ENCODE results near the gene NEDD9. TPM values are rescaled to one million over a fixed set of nuclear protein-coding genes. Genes with fewer than 3 reads are reported as not detected.

Gene NEDD9
- total RNA-seq, 1 experiment from 2014 or later: 0.17 TPM

DNA sequence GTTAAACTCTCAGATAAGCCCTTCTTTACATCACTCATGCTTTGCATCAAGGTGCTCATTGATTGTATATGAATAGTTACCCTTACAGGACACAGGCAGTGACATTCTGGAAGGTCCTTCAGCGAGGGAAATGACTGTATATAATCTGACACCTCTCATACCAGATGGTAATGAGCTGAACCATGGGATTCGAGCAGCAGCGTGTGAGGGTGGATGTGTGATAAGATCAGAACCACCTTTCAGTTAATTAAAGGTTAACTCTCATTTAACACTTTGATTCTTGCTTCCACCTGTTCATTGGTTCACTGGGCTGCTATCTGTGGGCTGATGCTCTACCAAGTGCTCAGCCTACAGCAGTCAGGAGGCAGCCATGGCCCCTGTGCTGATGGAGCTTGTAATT is 24.2 kb downstream of the NEDD9 start:
- ChIA-PET RAD21 (ENCODE audit: low non-redundant PET in 1 of 2, low total read pairs in 2 of 2, uncharacterized antibody in 2 of 2, unreplicated experiment in 2 of 2) (no interaction called here), POLR2A (no interaction called here), CTCF (no interaction called here)
- Histone ChIP-seq H3K9me3 (ENCODE audit: control insufficient read depth in 1 of 2, insufficient read depth in 1 of 2, low read depth in 1 of 2, low read length in 2 of 2) (no peaks in the 10 kb centered on the region), H3K4me3 (replicated peaks in 1 of 2; ENCODE audit: low read depth in 1 of 2, low read length in 2 of 2) (no peak overlapping the region), H3K9ac (ENCODE audit: low read length) (no peak overlapping the region), H2AFZ (ENCODE audit: low read depth, low read length, poor library complexity, severe bottlenecking) (no peak overlapping the region), H3K9me2 (ENCODE audit: insufficient read depth) (no peaks in the 10 kb centered on the region), H4K20me1 (ENCODE audit: insufficient read depth) (no peaks in the 10 kb centered on the region), H3K4me1 (ENCODE audit: control insufficient read depth in 1 of 2, insufficient read depth in 2 of 2, low read length in 2 of 2) (peaks cover 0 to 10% of the 10 kb centered on the region in 2 experiments; a peak in 1 of 4 replicates), H3K27me3 (ENCODE audit: insufficient read depth, low read length) (no peaks in the 10 kb centered on the region), H3K27ac (ENCODE audit: low read depth, low read length) (no peak overlapping the region), H3K79me2 (ENCODE audit: insufficient read depth, low read length) (no peaks in the 10 kb centered on the region), H3K36me3 (ENCODE audit: control insufficient read depth in 1 of 2, insufficient read depth in 2 of 2, low read length in 2 of 2) (no peaks in the 10 kb centered on the region), H3K4me2 (ENCODE audit: low read length) (no peak overlapping the region)
- intact Hi-C loops (cut with micrococcal nuclease): no loop called here
- DNase-seq (ENCODE audit: low read depth, low spot score): no peak
- no TSS peak for BruUV-seq (replicated peaks)
- ATAC-seq: no peak
- TF ChIP-seq CEBPB (IDR thresholded peaks at IDR 0.05; ENCODE audit: low read depth) (no peak), EZH2 (IDR thresholded peaks at IDR 0.05) (no peak), CBX3 (IDR thresholded peaks at IDR 0.05; ENCODE audit: low read depth) (no peak), POLR2A (IDR thresholded peaks at IDR 0.05; ENCODE audit: borderline replicate concordance, extremely low read depth, insufficient read depth, insufficient read length) (no peak), POLR2AphosphoS5 (IDR thresholded peaks at IDR 0.05; ENCODE audit: low read depth, low read length) (no peak), YY1 (IDR thresholded peaks at IDR 0.05; ENCODE audit: extremely low read depth, insufficient replicate concordance, low read depth, low read length) (no peak), EGR1 (IDR thresholded peaks at IDR 0.05; ENCODE audit: low read depth) (no peak), FOSL1 (IDR thresholded peaks at IDR 0.05; ENCODE audit: low read depth) (no peak), RAD21 (IDR thresholded peaks at IDR 0.05; ENCODE audit: low read depth) (no peak)
- TF ChIP-seq, protein P1, sequence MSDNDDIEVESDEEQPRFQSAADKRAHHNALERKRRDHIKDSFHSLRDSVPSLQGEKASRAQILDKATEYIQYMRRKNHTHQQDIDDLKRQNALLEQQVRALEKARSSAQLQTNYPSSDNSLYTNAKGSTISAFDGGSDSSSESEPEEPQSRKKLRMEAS (IDR thresholded peaks at IDR 0.05): no peak
- TF ChIP-seq, protein P2, sequence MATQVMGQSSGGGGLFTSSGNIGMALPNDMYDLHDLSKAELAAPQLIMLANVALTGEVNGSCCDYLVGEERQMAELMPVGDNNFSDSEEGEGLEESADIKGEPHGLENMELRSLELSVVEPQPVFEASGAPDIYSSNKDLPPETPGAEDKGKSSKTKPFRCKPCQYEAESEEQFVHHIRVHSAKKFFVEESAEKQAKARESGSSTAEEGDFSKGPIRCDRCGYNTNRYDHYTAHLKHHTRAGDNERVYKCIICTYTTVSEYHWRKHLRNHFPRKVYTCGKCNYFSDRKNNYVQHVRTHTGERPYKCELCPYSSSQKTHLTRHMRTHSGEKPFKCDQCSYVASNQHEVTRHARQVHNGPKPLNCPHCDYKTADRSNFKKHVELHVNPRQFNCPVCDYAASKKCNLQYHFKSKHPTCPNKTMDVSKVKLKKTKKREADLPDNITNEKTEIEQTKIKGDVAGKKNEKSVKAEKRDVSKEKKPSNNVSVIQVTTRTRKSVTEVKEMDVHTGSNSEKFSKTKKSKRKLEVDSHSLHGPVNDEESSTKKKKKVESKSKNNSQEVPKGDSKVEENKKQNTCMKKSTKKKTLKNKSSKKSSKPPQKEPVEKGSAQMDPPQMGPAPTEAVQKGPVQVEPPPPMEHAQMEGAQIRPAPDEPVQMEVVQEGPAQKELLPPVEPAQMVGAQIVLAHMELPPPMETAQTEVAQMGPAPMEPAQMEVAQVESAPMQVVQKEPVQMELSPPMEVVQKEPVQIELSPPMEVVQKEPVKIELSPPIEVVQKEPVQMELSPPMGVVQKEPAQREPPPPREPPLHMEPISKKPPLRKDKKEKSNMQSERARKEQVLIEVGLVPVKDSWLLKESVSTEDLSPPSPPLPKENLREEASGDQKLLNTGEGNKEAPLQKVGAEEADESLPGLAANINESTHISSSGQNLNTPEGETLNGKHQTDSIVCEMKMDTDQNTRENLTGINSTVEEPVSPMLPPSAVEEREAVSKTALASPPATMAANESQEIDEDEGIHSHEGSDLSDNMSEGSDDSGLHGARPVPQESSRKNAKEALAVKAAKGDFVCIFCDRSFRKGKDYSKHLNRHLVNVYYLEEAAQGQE (IDR thresholded peaks at IDR 0.05; ENCODE audit: low read depth): no peak

Measured in HCT116 (cell line).